ENCODE data around the gene GLTP. TPM values are rescaled to one million over a fixed set of nuclear protein-coding genes. Genes with fewer than 3 reads are reported as not detected.

Gene GLTP
- total RNA-seq, 1 donor from 2014 or later = 27.7 TPM

DNA sequence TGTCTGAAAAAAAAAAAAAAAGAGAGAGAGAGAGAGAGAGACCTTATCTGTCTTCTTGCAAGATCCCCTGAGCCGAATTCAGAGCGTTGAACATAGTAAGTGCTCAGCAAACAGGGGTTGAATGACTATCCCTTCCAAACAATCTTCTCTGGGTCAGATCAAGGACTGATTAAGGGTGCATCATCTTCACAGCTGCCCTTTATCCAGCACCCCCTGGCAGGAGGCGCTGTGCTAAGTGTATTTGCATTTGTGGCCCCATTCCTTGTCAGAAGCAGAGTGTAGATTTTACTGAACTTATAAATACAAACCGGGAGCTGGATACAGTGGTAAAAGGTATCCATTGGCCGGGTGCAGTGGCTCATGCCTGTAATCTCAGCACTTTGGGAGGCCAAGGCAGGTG lies 38.3 kb downstream of the GLTP start:
- Mint-ChIP-seq H3K4me1 (ENCODE audit: low read depth) (peaks cover 5% of the 10 kb centered on the region), H3K9me3 (no peaks in the 10 kb centered on the region)
- intact Hi-C loops (cut with micrococcal nuclease) = loop anchor here (10.0 kb wide), 1 partner anchor 417 kb away; no protein-coding TSS in a partner anchor

GRCh38 chr12:109841356-109841755 lies 39.0 kb downstream of the GLTP start:
- Mint-ChIP-seq H3K27ac (no peak overlapping the region), H3K36me3 (ENCODE audit: low read depth) (no peaks in the 10 kb centered on the region), H3K4me1 (ENCODE audit: low read depth) (peaks cover 5% of the 10 kb centered on the region), H3K9me3 (no peaks in the 10 kb centered on the region), H3K27me3 (ENCODE audit: insufficient read depth) (peaks cover 2% of the 10 kb centered on the region), H3K4me3 (no peak overlapping the region)
- DNase-seq (ENCODE audit: low spot score) = no peak
- intact Hi-C loops (cut with micrococcal nuclease) = loop anchor here (10.0 kb wide), 1 partner anchor 417 kb away; no protein-coding TSS in a partner anchor

More for the DNA sequence above, 38.3 kb downstream of the GLTP start:
- H3K27ac Mint-ChIP-seq = no peak overlapping the region
- H3K36me3 Mint-ChIP-seq (ENCODE audit: low read depth) = no peaks in the 10 kb centered on the region
- H3K27me3 Mint-ChIP-seq (ENCODE audit: insufficient read depth) = peaks cover 2% of the 10 kb centered on the region
- no peak for DNase-seq (ENCODE audit: low spot score)
- H3K4me3 Mint-ChIP-seq = no peak overlapping the region

- H3K4me1 Mint-ChIP-seq (ENCODE audit: low read depth) = peaks cover 5% of the 10 kb centered on the region
- intact Hi-C loops (cut with micrococcal nuclease) = loop anchor here (10.0 kb wide), 1 partner anchor 416 kb away; no protein-coding TSS in a partner anchor
- no peak for DNase-seq (ENCODE audit: low spot score)
- H3K27me3 Mint-ChIP-seq (ENCODE audit: insufficient read depth) = peaks cover 2% of the 10 kb centered on the region
- H3K9me3 Mint-ChIP-seq = no peaks in the 10 kb centered on the region
- no peak overlapping the region for H3K4me3 Mint-ChIP-seq
- no peaks in the 10 kb centered on the region for H3K36me3 Mint-ChIP-seq (ENCODE audit: low read depth)
- H3K27ac Mint-ChIP-seq = no peak overlapping the region
Observed at GRCh38 chr12:109840305-109841074, 39.9 kb downstream of the GLTP start.

GRCh38 chr12:109839444-109839843 lies 40.9 kb downstream of the GLTP start:
- no peak overlapping the region for H3K27ac Mint-ChIP-seq
- no peaks in the 10 kb centered on the region for H3K36me3 Mint-ChIP-seq (ENCODE audit: low read depth)
- DNase-seq (ENCODE audit: low spot score) = no peak
- H3K4me1 Mint-ChIP-seq (ENCODE audit: low read depth) = no peaks in the 10 kb centered on the region
- peaks cover 12% of the 10 kb centered on the region for H3K27me3 Mint-ChIP-seq (ENCODE audit: insufficient read depth)
- intact Hi-C loops (cut with micrococcal nuclease) = no loop called here
- no peaks in the 10 kb centered on the region for H3K9me3 Mint-ChIP-seq
- H3K4me3 Mint-ChIP-seq = no peak overlapping the region

DNA sequence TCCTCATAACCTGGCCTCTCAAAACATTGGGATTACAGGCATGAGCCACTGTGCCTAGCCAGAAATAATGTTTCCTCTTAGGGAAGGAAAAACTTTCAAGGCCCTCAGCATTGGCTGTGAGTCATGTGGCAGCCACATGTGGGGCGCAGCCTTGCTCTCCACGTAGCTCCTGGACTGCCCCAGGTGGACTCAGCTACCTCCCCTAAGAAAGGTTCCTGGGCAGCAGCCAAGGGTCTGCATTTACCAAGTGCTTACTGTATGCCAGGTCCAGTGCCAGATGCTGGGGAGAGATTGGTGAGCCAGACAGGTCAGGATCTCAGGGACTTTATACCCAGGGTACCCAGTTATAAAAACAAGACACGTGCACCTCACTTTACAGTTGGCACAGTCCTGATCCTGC lies 43.4 kb downstream of the GLTP start:
- DNase-seq (ENCODE audit: low spot score) = no peak
- Mint-ChIP-seq H3K27ac (no peak overlapping the region), H3K36me3 (ENCODE audit: low read depth) (no peaks in the 10 kb centered on the region), H3K9me3 (no peaks in the 10 kb centered on the region), H3K4me1 (ENCODE audit: low read depth) (peaks cover 5% of the 10 kb centered on the region), H3K27me3 (ENCODE audit: insufficient read depth) (peaks cover 27% of the 10 kb centered on the region), H3K4me3 (no peak overlapping the region)
- intact Hi-C loops (cut with micrococcal nuclease) = no loop called here

- no peak overlapping the region for H3K27ac Mint-ChIP-seq
- no peaks in the 10 kb centered on the region for H3K9me3 Mint-ChIP-seq
- H3K36me3 Mint-ChIP-seq (ENCODE audit: low read depth) = no peaks in the 10 kb centered on the region
- H3K4me3 Mint-ChIP-seq = no peak overlapping the region
- DNase-seq (ENCODE audit: low spot score) = no peak
- intact Hi-C loops (cut with micrococcal nuclease) = no loop called here
- peaks cover 35% of the 10 kb centered on the region for H3K27me3 Mint-ChIP-seq (ENCODE audit: insufficient read depth)
- peaks cover 5% of the 10 kb centered on the region for H3K4me1 Mint-ChIP-seq (ENCODE audit: low read depth)
Observed at GRCh38 chr12:109835827-109836226, 44.5 kb downstream of the GLTP start.

DNA sequence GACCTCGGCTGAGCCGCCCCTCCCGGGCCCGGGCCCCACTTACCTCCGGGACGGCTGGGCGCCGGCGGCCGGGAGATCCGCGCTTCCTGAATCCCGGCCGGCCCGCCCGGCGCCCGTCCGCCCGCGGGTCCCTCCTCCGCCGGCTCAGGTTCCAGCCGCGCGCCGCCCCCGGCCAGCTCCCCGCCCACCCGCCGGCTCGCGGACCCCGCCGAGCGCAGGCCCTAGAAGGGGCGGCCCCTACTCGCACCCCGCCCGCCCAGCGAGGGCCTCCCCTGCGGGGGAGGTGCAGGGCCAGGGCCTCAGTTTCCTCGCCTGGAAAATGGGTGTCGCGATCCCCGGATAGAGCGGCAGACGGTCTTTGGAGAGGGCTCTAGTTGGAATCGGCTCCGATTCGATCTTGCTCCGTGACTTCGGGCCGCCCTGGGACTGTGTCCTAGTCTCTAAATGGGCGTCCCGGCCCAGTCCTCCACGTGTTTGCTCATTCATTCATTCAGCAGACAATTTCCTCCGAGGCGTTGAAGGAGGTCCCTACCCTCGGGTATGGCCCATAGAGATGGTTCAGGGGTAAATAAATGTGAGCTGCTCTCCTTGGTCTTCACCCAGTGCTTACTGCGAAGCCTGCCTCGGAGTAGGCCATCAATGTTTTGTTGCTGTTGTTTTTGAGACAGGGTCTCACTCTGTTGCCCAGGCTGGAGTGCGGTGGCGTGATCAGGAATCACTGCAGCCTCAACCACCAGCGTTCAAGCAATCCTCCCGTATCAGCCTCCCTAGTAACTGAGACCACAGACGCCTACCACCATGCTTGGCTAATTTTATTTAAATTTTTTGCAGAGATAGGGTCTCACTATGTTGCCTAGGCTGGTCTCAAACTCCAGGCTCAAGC lies 46.8 kb downstream of the GLTP start, which contains the start of gene TRPV4:
Gene TRPV4, minus strand, starts transcription at position 92 of the 883 bp plus-strand sequence. CDS start 18,602 bp downstream, outside the sequence.
- Mint-ChIP-seq H3K9me3 (no peaks in the 10 kb centered on the region), H3K4me3 (no peak within 1 kb of the TSS), H3K27me3 (ENCODE audit: insufficient read depth) (peaks cover 38% of the 10 kb centered on the region), H3K36me3 (ENCODE audit: low read depth) (no peaks in the 10 kb centered on the region), H3K27ac (no peak within 1 kb of the TSS), H3K4me1 (ENCODE audit: low read depth) (peaks cover 5% of the 10 kb centered on the region)
- intact Hi-C loops (cut with micrococcal nuclease) = no loop called here
- no peak for DNase-seq (ENCODE audit: low spot score)

GRCh38 chr12:109832541-109833306 lies 47.6 kb downstream of the GLTP start:
- Mint-ChIP-seq H3K27me3 (ENCODE audit: insufficient read depth) (peaks cover 43% of the 10 kb centered on the region), H3K4me1 (ENCODE audit: low read depth) (peaks cover 5% of the 10 kb centered on the region), H3K4me3 (no peak overlapping the region), H3K9me3 (no peaks in the 10 kb centered on the region), H3K27ac (no peak overlapping the region), H3K36me3 (ENCODE audit: low read depth) (no peaks in the 10 kb centered on the region)
- intact Hi-C loops (cut with micrococcal nuclease) = no loop called here
- no peak for DNase-seq (ENCODE audit: low spot score)

DNA sequence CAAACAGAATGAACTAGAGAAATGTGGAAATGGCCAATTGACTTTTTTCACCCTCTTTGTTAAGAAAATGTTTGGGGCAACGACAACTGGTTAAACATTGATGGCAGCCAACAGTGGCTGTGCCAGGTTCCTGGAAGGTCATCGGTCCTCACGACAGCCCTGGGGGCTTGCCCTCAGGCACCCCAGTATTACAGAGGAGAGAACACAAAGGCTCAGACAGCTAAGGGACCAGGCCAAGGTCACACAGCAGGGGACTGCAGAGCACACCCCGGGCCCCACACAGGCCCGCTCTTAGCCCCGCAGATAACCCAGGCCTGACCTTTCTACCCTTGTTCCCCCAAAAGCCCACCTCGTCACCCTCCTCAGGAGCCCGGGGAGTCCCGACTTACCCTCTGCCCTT lies 48.4 kb downstream of the GLTP start:
- no peak for DNase-seq (ENCODE audit: low spot score)
- Mint-ChIP-seq H3K27me3 (ENCODE audit: insufficient read depth) (peaks cover 40% of the 10 kb centered on the region), H3K36me3 (ENCODE audit: low read depth) (no peaks in the 10 kb centered on the region), H3K9me3 (no peaks in the 10 kb centered on the region), H3K27ac (no peak overlapping the region), H3K4me1 (ENCODE audit: low read depth) (peaks cover 5% of the 10 kb centered on the region), H3K4me3 (no peak overlapping the region)
- intact Hi-C loops (cut with micrococcal nuclease) = no loop called here

DNA sequence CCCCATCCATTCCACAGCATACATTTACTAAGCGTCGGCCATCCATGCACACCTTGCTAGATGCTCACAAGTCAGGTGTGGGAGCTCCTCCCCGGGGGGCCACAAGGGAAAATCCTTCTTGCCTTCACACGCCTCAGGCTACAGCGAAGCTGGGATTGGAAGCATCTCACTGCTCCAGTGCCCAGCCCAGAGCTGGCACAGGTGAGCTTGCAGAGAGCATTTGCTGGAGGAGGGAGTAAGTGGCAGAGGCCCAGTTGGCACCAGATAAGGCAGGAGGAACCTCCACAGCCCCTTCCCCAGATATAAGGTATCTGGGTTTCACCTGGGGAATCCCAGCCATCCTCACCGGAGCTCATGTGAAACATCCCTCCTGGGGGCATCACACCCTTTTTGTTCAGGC lies 49.0 kb downstream of the GLTP start:
- Mint-ChIP-seq H3K27ac (no peak overlapping the region), H3K4me1 (ENCODE audit: low read depth) (peaks cover 5% of the 10 kb centered on the region), H3K4me3 (no peak overlapping the region), H3K9me3 (no peaks in the 10 kb centered on the region), H3K36me3 (ENCODE audit: low read depth) (no peaks in the 10 kb centered on the region), H3K27me3 (ENCODE audit: insufficient read depth) (peaks cover 44% of the 10 kb centered on the region)
- intact Hi-C loops (cut with micrococcal nuclease) = no loop called here
- no peak for DNase-seq (ENCODE audit: low spot score)

GRCh38 chr12:109830718-109831117 lies 49.6 kb downstream of the GLTP start:
- H3K27me3 Mint-ChIP-seq (ENCODE audit: insufficient read depth) = peaks cover 46% of the 10 kb centered on the region
- no peak for DNase-seq (ENCODE audit: low spot score)
- H3K36me3 Mint-ChIP-seq (ENCODE audit: low read depth) = no peaks in the 10 kb centered on the region
- H3K27ac Mint-ChIP-seq = no peak overlapping the region
- H3K4me3 Mint-ChIP-seq = no peak overlapping the region
- intact Hi-C loops (cut with micrococcal nuclease) = no loop called here
- no peaks in the 10 kb centered on the region for H3K9me3 Mint-ChIP-seq
- peaks cover 5% of the 10 kb centered on the region for H3K4me1 Mint-ChIP-seq (ENCODE audit: low read depth)

GRCh38 chr12:109830267-109830666 lies 50.1 kb downstream of the GLTP start:
- no peaks in the 10 kb centered on the region for H3K9me3 Mint-ChIP-seq
- peaks cover 45% of the 10 kb centered on the region for H3K27me3 Mint-ChIP-seq (ENCODE audit: insufficient read depth)
- no peak overlapping the region for H3K4me3 Mint-ChIP-seq
- no peak for DNase-seq (ENCODE audit: low spot score)
- H3K36me3 Mint-ChIP-seq (ENCODE audit: low read depth) = no peaks in the 10 kb centered on the region
- peaks cover 5% of the 10 kb centered on the region for H3K4me1 Mint-ChIP-seq (ENCODE audit: low read depth)
- intact Hi-C loops (cut with micrococcal nuclease) = no loop called here
- H3K27ac Mint-ChIP-seq = no peak overlapping the region

All from activated T-helper 1 cell treated with anti-CD3 and anti-CD28 coated beads, Interleukin-12 subunit alpha, Interleukin-12 subunit beta, Interleukin-2, Interleukin-4 antibody, amounts not matched to agents 30 ng/mL and 10 ng/mL and 1 ng/mL, durations not matched to agents 14 hours and 24 hours and 36 hours (primary cell).